Measurements from ENCODE around the gene GALK1. TPM values are rescaled to one million over a fixed set of nuclear protein-coding genes. Genes with fewer than 3 reads are reported as not detected.

Gene GALK1
- total RNA-seq, 1 donor from 2014 or later, result 31.6 TPM

DNA sequence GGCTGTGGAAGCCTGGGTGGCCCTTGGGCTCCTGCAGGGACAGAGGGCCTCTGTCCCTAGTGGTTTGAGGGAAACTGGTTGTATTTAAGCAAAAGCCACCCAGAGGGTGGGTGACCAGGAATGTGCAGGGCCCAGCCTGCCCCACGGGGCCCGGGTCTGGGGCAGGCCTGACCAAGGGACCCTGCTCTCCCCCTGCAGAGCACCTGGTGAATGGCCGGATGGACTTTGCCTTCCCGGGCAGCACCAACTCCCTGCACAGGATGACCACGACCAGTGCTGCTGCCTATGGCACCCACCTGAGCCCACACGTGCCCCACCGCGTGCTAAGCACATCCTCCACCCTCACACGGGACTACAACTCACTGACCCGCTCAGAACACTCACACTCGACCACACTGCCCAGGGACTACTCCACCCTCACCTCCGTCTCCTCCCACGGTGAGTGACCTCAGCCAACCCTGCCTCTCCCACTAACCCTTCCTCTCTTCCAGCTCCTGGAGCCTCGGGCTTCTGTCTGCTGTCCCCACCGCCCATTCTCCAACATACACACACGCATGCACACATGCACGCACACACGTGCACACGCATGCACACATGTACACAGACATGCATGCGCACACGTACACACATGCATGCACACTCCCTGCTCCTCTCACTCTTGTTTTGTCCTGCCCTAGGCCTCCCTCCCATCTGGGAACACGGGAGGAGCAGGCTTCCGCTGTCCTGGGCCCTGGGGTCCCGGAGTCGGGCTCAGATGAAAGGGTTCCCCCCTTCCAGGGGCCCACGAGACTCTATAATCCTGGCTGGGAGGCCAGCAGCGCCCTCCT lies 10.4 kb downstream of the GALK1 start:
- no peak for TF ChIP-seq CTCF (IDR thresholded peaks at IDR 0.05)
- no peaks in the 10 kb centered on the region for H3K27me3 ChIP-seq
- H3K9me3 ChIP-seq, result no peaks in the 10 kb centered on the region
- no peak for ATAC-seq
- no peak overlapping the region for H3K27ac ChIP-seq
- H3K4me3 ChIP-seq, result no peak overlapping the region
- no peak for DNase-seq
- intact Hi-C loops (cut with DNase I), result loop anchor here (5.0 kb wide), 1 partner anchor 77 kb away; no protein-coding TSS in a partner anchor
- peaks cover 13% of the 10 kb centered on the region for H3K4me1 ChIP-seq
- peaks cover 17% of the 10 kb centered on the region for H3K36me3 ChIP-seq

DNA sequence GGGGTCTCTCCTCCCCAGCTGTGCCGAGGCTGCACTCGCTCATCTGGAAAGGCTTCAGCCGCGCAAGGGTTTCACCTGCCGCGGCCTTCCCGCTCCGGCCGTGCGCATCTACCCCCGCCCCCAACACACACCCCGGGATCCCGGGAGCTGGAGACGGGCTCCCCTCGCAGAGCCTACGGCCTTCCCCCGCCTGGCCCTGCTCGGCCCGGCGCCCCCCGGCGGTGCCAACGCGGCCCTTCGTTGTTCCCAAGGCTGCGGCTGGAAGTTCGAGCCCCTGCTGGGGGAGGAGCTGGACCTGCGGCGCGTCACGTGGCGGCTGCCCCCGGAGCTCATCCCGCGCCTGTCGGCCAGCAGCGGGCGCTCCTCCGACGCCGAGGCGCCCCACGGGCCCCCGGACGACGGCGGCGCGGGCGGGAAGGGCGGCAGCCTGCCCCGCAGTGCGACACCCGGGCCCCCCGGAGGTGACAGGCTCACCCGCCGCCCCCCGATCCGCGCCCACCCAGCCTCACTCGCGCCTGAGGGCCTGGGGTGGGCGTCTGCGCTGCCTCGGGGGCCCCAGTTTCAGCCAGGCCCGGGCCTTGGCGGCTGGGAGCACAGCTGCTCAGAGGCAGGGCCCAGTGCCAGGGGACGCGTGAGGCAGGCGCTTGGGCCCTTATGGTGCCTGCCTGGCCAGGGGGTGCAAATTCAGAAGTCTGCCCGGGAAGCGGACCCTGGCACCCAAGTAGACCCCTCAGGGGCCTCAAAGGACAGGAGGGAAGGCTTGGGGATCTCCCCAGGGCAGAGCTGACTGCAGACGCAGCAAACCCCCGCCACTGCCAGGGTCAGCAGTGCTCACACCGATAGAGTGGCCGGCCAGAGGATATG lies 11.2 kb downstream of the GALK1 start:
- intact Hi-C loops (cut with DNase I), result loop anchor here (5.0 kb wide), 1 partner anchor 76 kb away; no protein-coding TSS in a partner anchor
- DNase-seq, result peak; percentile 86
- peak overlapping the region; percentile 47 for H3K27ac ChIP-seq

GRCh38 chr17:75752802-75753513 lies 12.0 kb downstream of the GALK1 start:
- Histone ChIP-seq H3K27ac (no peak overlapping the region), H3K36me3 (peaks cover 6% of the 10 kb centered on the region)

More for the DNA sequence above, 11.2 kb downstream of the GALK1 start:
- Histone ChIP-seq H3K36me3 (peaks cover 14% of the 10 kb centered on the region), H3K4me3 (peak overlapping the region; percentile 51), H3K9me3 (no peaks in the 10 kb centered on the region), H3K4me1 (peaks cover 15% of the 10 kb centered on the region), H3K27me3 (no peaks in the 10 kb centered on the region)
- peak; percentile 57 for TF ChIP-seq CTCF (IDR thresholded peaks at IDR 0.05)
- peak; percentile 78 for ATAC-seq

DNA sequence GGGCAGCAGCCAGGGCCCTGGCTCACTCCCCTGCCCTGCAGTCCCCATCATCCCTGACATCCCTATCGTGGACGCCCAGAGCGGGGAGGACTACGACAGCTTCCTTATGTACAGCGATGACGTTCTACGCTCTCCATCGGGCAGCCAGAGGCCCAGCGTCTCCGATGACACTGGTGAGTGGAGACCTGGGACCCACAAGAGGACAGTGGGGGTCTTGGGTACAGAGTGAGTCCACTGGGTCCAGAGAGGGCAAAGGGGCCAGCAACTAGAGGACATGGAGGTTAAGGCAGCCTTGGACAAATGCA lies 12.6 kb downstream of the GALK1 start:
- intact Hi-C loops (cut with DNase I), result loop anchor here (5.0 kb wide), 1 partner anchor 75 kb away; no protein-coding TSS in a partner anchor
- Histone ChIP-seq H3K27ac (no peak overlapping the region), H3K9me3 (no peaks in the 10 kb centered on the region), H3K4me1 (peaks cover 22% of the 10 kb centered on the region), H3K36me3 (peaks cover under 1% of the 10 kb centered on the region), H3K27me3 (no peaks in the 10 kb centered on the region), H3K4me3 (no peak overlapping the region)
- TF ChIP-seq CTCF (IDR thresholded peaks at IDR 0.05), result no peak
- ATAC-seq (no peak), DNase-seq (no peak)

More at GRCh38 chr17:75752802-75753513, 12.0 kb downstream of the GALK1 start:
- H3K27me3 ChIP-seq, result no peaks in the 10 kb centered on the region
- H3K4me1 ChIP-seq, result peaks cover 16% of the 10 kb centered on the region
- TF ChIP-seq CTCF (IDR thresholded peaks at IDR 0.05), result no peak
- peak overlapping the region; percentile 51 for H3K4me3 ChIP-seq
- H3K9me3 ChIP-seq, result no peaks in the 10 kb centered on the region
- intact Hi-C loops (cut with DNase I), result loop anchor here (5.0 kb wide), 1 partner anchor 76 kb away; no protein-coding TSS in a partner anchor
- no peak for DNase-seq
- no peak for ATAC-seq

GRCh38 chr17:75751676-75752404 lies 13.2 kb downstream of the GALK1 start:
- Histone ChIP-seq H3K9me3 (no peaks in the 10 kb centered on the region), H3K27ac (no peak overlapping the region), H3K36me3 (no peaks in the 10 kb centered on the region), H3K4me1 (peaks cover 23% of the 10 kb centered on the region), H3K4me3 (no peak overlapping the region), H3K27me3 (no peaks in the 10 kb centered on the region)
- intact Hi-C loops (cut with DNase I), result loop anchor here (5.0 kb wide), 1 partner anchor 75 kb away; no protein-coding TSS in a partner anchor
- no peak for TF ChIP-seq CTCF (IDR thresholded peaks at IDR 0.05)
- ATAC-seq (no peak), DNase-seq (no peak)
